ENCODE results near the gene PLXDC1.
"Not testable (repeated sequence)": the region's sequence is repeated elsewhere in the genome, so short reads cannot be mapped to it uniquely, and the experiment has no call there.

The PLXDC1 gene

DNA sequence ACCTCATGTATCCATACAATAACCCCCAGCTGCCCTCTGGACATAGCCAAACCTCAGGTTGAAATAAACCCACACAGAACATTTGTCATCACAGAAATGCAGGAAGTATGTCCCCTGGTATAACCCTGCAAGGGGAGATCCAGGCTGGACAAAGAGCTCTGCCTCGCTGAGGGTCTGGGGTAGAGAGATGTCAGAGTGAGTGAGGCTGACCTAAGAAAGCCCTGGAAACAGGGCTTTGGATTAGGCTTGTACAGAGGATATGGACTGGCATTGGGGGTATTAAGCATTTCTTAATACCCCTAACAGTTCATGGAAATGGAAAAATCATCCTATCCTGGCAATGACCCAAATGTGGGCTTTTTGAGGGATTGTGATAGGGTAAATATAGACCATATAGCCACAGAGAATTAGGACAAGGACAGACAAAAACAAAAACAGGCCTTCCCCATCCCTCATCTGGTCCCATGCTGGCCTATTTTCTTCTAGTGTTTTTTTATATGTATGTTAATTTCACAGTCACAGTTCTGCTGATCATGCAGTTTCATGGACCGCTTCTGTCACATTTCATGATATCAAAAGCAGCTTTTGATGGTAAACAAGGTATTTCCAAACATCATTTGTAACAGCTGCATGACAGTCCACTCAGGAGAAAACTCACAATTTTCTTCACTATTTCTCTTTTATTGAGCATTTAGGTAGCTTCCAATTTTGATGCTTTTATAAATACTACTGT is 26.1 kb downstream of the PLXDC1 start:
- no peak for DNase-seq (ENCODE audit: low read depth)

GRCh38 chr17:39123627-39124026 is 27.8 kb downstream of the PLXDC1 start:
- DNase-seq (ENCODE audit: low read depth): no peak

GRCh38 chr17:39122991-39123390 is 28.4 kb downstream of the PLXDC1 start:
- DNase-seq (ENCODE audit: low read depth): no peak

GRCh38 chr17:39121919-39122318 is 29.5 kb downstream of the PLXDC1 start:
- not testable (repeated sequence) for DNase-seq (ENCODE audit: low read depth)

- DNase-seq (ENCODE audit: low read depth): no peak
Measured at GRCh38 chr17:39118674-39119419, 32.6 kb downstream of the PLXDC1 start.

- DNase-seq (ENCODE audit: low read depth): no peak
Measured at GRCh38 chr17:39116224-39116623, 35.2 kb downstream of the PLXDC1 start.

DNA sequence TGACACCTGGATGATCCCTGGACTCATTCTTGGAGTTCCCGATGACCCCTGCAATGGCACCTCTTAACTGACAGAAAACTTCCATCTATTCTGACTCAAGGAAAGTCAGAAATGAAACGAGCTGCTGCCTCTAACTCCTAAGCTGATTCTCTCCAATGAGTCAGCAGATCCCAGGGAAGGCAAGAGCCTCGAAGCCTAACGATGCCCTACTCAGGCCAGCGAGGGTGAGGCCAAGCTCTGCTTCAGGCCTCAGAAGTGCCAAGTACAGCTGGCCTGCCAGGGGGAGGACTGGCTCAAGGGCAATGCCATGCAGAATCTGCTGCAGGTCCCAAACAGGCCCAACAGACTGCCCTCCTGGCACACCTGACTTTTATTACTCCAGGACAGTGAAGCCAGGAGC is 36.3 kb downstream of the PLXDC1 start:
- DNase-seq (ENCODE audit: low read depth): no peak

GRCh38 chr17:39114723-39115122 is 36.7 kb downstream of the PLXDC1 start:
- DNase-seq (ENCODE audit: low read depth): no peak

DNA sequence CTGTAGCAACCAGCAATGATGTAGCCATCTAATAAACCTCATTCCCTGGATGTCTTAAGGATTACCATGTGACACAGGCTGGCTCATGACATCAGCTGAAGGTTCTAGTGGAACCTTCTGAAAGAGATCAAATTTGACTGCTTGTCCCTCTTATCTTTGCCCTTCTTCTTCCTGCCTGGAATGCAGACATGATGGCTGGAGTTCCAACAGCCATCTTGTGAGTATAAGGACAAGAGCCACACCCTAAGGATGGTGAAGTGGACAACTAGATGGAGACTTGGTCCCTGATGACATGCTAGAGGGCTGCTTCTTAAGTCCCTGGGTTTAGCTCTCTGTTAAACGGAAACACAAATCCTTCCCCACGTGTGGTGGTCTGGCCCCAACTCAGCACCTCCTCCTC is 37.6 kb downstream of the PLXDC1 start:
- DNase-seq (ENCODE audit: low read depth): no peak

DNA sequence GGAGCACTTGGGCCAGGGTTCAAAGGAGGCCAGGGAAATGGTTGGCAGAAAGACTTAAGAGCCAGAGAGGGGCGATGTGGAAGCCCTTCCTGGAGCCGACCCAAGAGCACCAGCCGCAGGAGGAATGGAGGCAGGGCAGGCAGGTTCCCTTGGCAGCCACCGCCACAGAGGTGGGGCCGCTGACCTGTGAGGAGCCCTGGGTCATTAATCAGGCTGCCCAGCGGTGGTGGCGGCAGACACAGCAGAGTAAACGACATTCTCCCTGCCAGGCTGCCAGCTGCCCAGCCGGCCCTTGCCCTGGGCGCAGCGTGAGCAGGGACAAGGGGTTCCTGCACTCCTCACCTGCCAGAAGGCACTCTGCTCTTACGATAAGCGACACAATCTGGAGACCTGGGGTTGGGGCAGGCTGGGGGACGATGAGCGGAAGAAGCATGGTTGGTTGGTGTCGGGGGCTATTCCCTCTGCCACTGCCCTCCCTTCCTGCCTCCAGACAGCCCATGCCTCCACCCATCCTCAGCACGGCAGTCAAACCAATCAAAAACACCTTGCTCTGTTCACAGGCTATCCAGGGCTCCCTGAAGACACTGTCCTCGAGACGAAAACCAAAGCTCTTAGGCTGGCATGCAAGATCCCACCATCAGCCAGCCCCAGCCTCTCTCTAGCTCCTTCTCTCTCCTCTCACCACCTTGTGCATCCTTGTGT is 40.9 kb downstream of the PLXDC1 start:
- no peak for DNase-seq (ENCODE audit: low read depth)

- no peak for DNase-seq (ENCODE audit: low read depth)
Measured at GRCh38 chr17:39108461-39109375, 42.7 kb downstream of the PLXDC1 start.

DNA sequence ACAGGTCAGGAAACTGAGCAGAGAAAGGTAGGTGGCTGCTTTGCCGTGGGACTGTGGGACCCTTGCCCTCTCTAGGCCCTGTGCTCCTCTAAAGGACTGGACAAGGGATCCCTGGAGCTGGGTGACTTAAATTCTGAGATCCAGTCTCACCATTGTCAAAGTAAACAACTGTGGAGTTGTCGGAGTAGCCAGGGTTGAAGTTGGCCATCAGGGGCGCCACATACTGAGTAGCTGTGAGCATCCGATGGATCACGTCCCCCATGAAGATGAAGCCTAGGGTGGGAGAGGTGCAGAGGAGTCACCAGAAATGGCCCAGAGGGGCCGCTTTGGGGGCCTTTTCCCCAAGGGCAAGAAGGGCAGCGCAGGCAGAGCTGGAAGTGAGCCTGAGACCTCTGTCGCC is 43.5 kb downstream of the PLXDC1 start:
- no peak for DNase-seq (ENCODE audit: low read depth)

- DNase-seq (ENCODE audit: low read depth): no peak
Measured at GRCh38 chr17:39107155-39107554, 44.3 kb downstream of the PLXDC1 start.

- DNase-seq (ENCODE audit: low read depth): no peak
Measured at GRCh38 chr17:39105705-39106104, 45.7 kb downstream of the PLXDC1 start.

DNA sequence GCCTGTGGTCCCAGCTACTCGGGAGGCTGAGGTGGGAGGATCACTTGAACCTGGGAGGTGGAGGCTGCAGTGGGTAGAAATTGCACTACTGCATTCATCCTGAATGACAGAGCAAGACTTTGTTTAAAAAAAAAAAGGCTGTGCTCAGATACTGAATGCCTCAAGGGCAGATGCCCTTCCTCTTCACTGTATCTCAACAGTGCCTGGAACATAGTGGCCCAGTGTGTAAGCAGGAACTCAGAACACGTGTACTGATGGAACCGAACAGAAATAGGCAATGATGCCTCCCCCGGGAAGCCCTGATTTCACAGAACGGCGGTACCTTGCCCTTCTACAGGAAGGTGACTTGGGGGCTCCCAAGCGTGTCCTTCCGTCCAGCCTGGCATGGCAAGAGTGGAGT is 46.8 kb downstream of the PLXDC1 start:
- no peak for DNase-seq (ENCODE audit: low read depth)

DNA sequence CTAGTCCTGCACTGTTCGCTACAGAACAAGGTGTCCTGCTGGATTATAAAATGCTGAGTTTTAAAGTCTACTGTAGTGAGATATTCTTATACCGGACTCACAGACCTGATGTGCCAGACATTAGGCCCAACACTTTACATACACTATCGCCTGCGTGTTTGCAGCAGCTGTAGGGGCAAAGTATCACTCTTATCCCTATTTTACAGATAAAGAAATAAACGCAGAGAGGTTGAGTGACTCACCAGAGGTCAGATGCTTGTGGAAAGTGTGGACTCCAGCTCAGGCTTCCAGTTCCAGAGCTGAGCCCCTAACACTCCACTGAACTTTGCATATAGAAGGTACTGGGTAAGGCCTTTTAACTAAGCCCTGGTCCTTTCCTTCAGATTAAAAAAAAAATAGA is 47.4 kb downstream of the PLXDC1 start:
- no peak for DNase-seq (ENCODE audit: low read depth)

GRCh38 chr17:39101091-39101490 is 50.3 kb downstream of the PLXDC1 start:
- DNase-seq (ENCODE audit: low read depth): no peak

DNA sequence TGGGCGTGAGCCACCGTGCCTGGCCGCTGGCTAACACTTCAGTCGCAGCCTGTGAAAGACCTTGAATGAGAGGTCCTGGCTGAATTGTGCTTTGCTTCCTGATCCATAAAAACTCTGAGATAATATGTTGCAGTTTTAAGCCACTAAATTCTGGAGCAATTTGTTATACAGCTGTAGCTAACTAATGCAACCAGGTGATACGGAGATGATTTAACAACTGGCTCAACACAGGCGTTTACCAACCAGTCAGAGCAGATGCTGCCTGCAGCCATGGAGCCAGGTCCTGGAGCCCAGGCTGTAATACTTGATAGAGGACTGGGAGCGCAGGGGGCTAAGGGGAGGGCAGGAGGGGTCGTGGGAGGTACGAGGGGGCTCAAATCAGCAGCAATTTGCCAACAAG is 50.9 kb downstream of the PLXDC1 start:
- no peak for DNase-seq (ENCODE audit: low read depth)

- no peak for DNase-seq (ENCODE audit: low read depth)
Measured at GRCh38 chr17:39099663-39100286, 51.7 kb downstream of the PLXDC1 start.

- DNase-seq (ENCODE audit: low read depth): no peak
Measured at GRCh38 chr17:39098588-39098987, 52.8 kb downstream of the PLXDC1 start.

DNA sequence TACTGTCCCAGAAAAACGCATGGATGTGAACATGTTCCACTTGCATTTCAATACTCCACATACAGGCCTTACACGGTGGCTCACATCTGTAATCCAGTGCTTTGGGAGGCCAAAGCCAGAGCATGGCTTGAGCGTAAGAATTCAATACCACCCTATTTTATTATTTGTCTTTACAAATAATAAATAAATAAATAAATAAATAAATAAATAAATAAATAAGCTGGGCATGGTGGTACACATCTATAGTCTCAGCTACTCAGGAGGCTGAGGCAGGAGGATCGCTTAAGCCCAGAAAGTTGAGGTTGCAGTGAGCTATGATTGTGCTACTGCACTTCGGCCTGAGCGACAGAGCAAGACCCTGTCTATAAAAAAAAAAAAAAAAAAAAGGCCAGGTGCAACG is 53.9 kb downstream of the PLXDC1 start:
- no peak for DNase-seq (ENCODE audit: low read depth)

DNA sequence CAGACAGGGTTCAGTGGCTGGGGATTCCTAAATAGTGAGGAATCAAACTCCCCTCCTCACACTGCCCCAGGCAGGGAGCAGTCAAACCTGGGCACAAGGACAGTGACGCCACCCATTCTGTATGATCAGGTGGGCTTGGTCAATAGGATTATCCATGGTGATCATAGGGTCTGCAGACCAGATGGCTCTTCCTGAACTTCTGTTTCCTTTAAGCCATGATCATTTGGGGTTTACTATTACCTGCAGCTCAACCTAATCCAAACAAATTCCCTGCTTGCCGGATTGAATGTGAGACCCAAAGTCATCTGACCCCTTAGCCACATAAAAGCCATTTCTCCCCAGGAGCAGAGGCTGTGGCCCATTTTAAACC is 54.3 kb downstream of the PLXDC1 start:
- no peak for DNase-seq (ENCODE audit: low read depth)

Measured in activated T-helper 9 cell treated with anti-CD3 and anti-CD28 coated beads, Interleukin-2, amount 50 U/mL, for 16 hours (primary cell).